HepG2 (cell line): ENCODE results near the gene IFT22. TPM values are rescaled to one million over a fixed set of nuclear protein-coding genes. Genes with fewer than 3 reads are reported as not detected.
A peak's percentile ranks its signal among the peaks of the same experiment; 100 is the strongest.

Source experiments
- ASH2L ChIP-seq: fragments of 300-600, 200-600 bp; sonication (generic); IDR thresholded peaks from 2 replicates; pipeline ENCODE4 v1.7.0; 2017; ENCODE audit warnings: low read depth, mild to moderate bottlenecking, moderate library complexity, mixed read lengths, low read length; ENCODE audit not compliant: insufficient read length
- BORCS8-MEF2B ChIP-seq: sonication (generic); formaldehyde crosslinking; IDR thresholded peaks from 2 replicates; pipeline ENCODE4 v1.8.0; 2022; ENCODE audit warnings: mild to moderate bottlenecking, missing genetic modification reagents
- CBX1 ChIP-seq: IDR thresholded peaks from one replicate; pipeline ENCODE4 v1.6.1; 2016; ENCODE audit warnings: antibody characterized with exemption, low read depth
- CBX5 ChIP-seq: sonication (generic); formaldehyde crosslinking; IDR thresholded peaks from 2 replicates; pipeline ENCODE4 v1.4.0; 2020; ENCODE audit warnings: missing genetic modification reagents, borderline replicate concordance
- CREBL2 ChIP-seq: sonication (generic); formaldehyde crosslinking; IDR thresholded peaks from 2 replicates; pipeline ENCODE4 v1.8.1; 2023; ENCODE audit warnings: missing genetic modification reagents, mild to moderate bottlenecking, borderline replicate concordance
- ETV6 ChIP-seq: sonication (generic); formaldehyde crosslinking; conservative IDR thresholded peaks from 2 replicates; pipeline ENCODE4 v1.4.0; 2020; ENCODE audit warnings: missing genetic modification reagents
- FOSL1 ChIP-seq: sonication (generic); formaldehyde crosslinking; IDR thresholded peaks from 2 replicates; pipeline ENCODE4 v1.9.0; 2021; ENCODE audit warnings: missing genetic modification reagents, borderline replicate concordance
- FOXK1 ChIP-seq: sonication (generic); formaldehyde crosslinking; IDR thresholded peaks from 2 replicates; pipeline ENCODE4 v1.4.0; 2020; ENCODE audit warnings: low read depth, missing genetic modification reagents, borderline replicate concordance
- HIVEP1 ChIP-seq: sonication (generic); formaldehyde crosslinking; IDR thresholded peaks from 2 replicates; pipeline ENCODE4 v1.4.0; 2020; ENCODE audit warnings: mild to moderate bottlenecking, missing genetic modification reagents
- HOXD1 ChIP-seq: sonication (generic); formaldehyde crosslinking; IDR thresholded peaks from 2 replicates; pipeline ENCODE4 v1.5.0; 2020; ENCODE audit warnings: missing genetic modification reagents
- KAT8 ChIP-seq: IDR thresholded peaks from 2 replicates; pipeline ENCODE4 v1.6.1; 2016; ENCODE audit warnings: missing genetic modification reagents, missing compliant biosample characterization
- KDM5B ChIP-seq: sonication (generic); formaldehyde crosslinking; IDR thresholded peaks from 2 replicates; pipeline ENCODE4 v1.4.0; 2020; ENCODE audit warnings: missing genetic modification reagents, mild to moderate bottlenecking, borderline replicate concordance
- KLF15 ChIP-seq: sonication (generic); formaldehyde crosslinking; IDR thresholded peaks from 2 replicates; pipeline ENCODE4 v1.8.1; 2023; ENCODE audit warnings: borderline replicate concordance, mild to moderate bottlenecking, inconsistent platforms, missing genetic modification reagents, mixed read lengths
- MAFK ChIP-seq, 2 experiments: IDR thresholded peaks in 1 of 2; conservative IDR thresholded peaks in 1 of 2; 2 replicates each; pipeline ENCODE4 v1.6.1; 2011; ENCODE audit warnings: improper control_type of control experiment in 2 of 2, low read length in 2 of 2
- MLLT10 ChIP-seq: sonication (generic); formaldehyde crosslinking; IDR thresholded peaks from 2 replicates; pipeline ENCODE4 v1.4.0; 2020; ENCODE audit warnings: missing genetic modification reagents
- SAFB2 ChIP-seq: sonication (generic); formaldehyde crosslinking; IDR thresholded peaks from 2 replicates; pipeline ENCODE4 v1.5.1; 2020; ENCODE audit warnings: missing genetic modification reagents, low read depth, mild to moderate bottlenecking, borderline replicate concordance
- TCF12 ChIP-seq, 2 experiments: fragments of 450-650 bp in 1 of 2; sonication (generic) in 1 of 2; formaldehyde crosslinking in 1 of 2; IDR thresholded peaks; 2 replicates each; pipeline versions ENCODE4 v1.6.1 to v1.8.0; 2017 to 2022; ENCODE audit warnings: antibody characterized with exemption in 1 of 2, mild to moderate bottlenecking in 1 of 2, missing genetic modification reagents in 1 of 2, moderate library complexity in 1 of 2
- THAP11 ChIP-seq: IDR thresholded peaks from 2 replicates; pipeline ENCODE4 v1.6.1; 2016; ENCODE audit warnings: missing biosample characterization, missing genetic modification reagents
- TRIM22 ChIP-seq: fragments of 450-650 bp; IDR thresholded peaks from 2 replicates; pipeline ENCODE4 v1.6.1; 2017
- ZFP62 ChIP-seq: sonication (generic); formaldehyde crosslinking; IDR thresholded peaks from 2 replicates; pipeline ENCODE4 v1.4.0; 2020; ENCODE audit warnings: missing genetic modification reagents
- ZNF101 ChIP-seq: sonication (generic); formaldehyde crosslinking; IDR thresholded peaks from 2 replicates; pipeline ENCODE4 v1.4.0; 2020; ENCODE audit warnings: mild to moderate bottlenecking, low read depth, missing genetic modification reagents, borderline replicate concordance
- ZNF720 ChIP-seq: sonication (generic); formaldehyde crosslinking; IDR thresholded peaks from 2 replicates; pipeline ENCODE4 v1.4.0; 2020; ENCODE audit warnings: missing genetic modification reagents
- polyA plus RNA-seq, 8 experiments: library from polyadenylated mRNA; depleted of rRNA in 3 of 8; stranded (reverse) in 7 of 8; unstranded in 1 of 8; fragments of >200 nt; fragmentation: Illumina TruSeq in 4 of 8; extraction: Trizol in 4 of 8; gene quantifications; 2 replicates each; pipeline versions ENCODE4 v1.2.1 to v1.2.3, GENCODE V29; 2011 to 2016; ENCODE audit warnings: low read depth in 4 of 8, missing spikeins in 1 of 8, mixed read lengths in 1 of 8; ENCODE audit not compliant: insufficient read depth in 1 of 8
- total RNA-seq, 5 experiments: library from RNA; depleted of rRNA; stranded (reverse); fragments of >200 nt; fragmentation: Illumina TruSeq; extraction: Trizol; gene quantifications; 2 replicates each; pipeline ENCODE4 v1.2.3, GENCODE V29; 2016; ENCODE audit warnings: low read depth in 1 of 5
- TF ChIP-seq, protein P1 (sequence below): sonication (generic); formaldehyde crosslinking; IDR thresholded peaks from 2 replicates; pipeline ENCODE4 v1.5.0; 2020; ENCODE audit warnings: mild to moderate bottlenecking, low read depth, missing genetic modification reagents, borderline replicate concordance
- TF ChIP-seq, protein P2 (sequence below), 2 experiments: IDR thresholded peaks; 2 replicates each; pipeline ENCODE4 v1.6.1; 2011 to 2012; ENCODE audit warnings: low read length in 2 of 2, borderline replicate concordance in 1 of 2, low read depth in 1 of 2, mild to moderate bottlenecking in 1 of 2, moderate library complexity in 1 of 2

Gene IFT22
- total and polyA plus RNA-seq, 2 of the 13 experiments (the other 11 are each of a cell fraction or from before 2014, with no cell fraction given) = 8.9 to 14.5 TPM

- TF ChIP-seq CREBL2 (CRISPR knock-in tag) (no peak), BORCS8-MEF2B (CRISPR knock-in tag) (no peak), HOXD1 (CRISPR knock-in tag) (no peak), KAT8 (peak; percentile 93), HIVEP1 (no peak), CBX1 (no peak), SAFB2 (CRISPR knock-in tag) (no peak), KDM5B (CRISPR knock-in tag) (peak; percentile 48; the same call in 1 of the 2 replicates), ZNF720 (CRISPR knock-in tag) (no peak), TRIM22 (no peak), FOSL1 (CRISPR knock-in tag) (no peak), ASH2L (peak; percentile 24), MLLT10 (no peak), THAP11 (CRISPR knock-in tag) (peak; percentile 77), ZNF101 (CRISPR knock-in tag) (no peak), FOXK1 (no peak), ETV6 (CRISPR knock-in tag) (no peak; the same call in 1 of the 2 replicates), ZFP62 (no peak), TCF12 (IDR thresholded peaks at IDR 0.05) (no peak), TCF12 (CRISPR knock-in tag; IDR thresholded peaks at IDR 0.05) (no peak; the same call in 1 of the 2 replicates), KLF15 (CRISPR knock-in tag) (no peak), MAFK (conservative IDR thresholded peaks at IDR 0.05 in 1 of 2, IDR thresholded peaks at IDR 0.05 in 1 of 2; ENCODE audit: low read length in 2 of 2) (no peak), CBX5 (CRISPR knock-in tag) (no peak; the same call in 1 of the 2 replicates)
- TF ChIP-seq, protein P1, sequence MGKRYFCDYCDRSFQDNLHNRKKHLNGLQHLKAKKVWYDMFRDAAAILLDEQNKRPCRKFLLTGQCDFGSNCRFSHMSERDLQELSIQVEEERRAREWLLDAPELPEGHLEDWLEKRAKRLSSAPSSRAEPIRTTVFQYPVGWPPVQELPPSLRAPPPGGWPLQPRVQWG (CRISPR knock-in tag) = no peak
- TF ChIP-seq, protein P2, sequence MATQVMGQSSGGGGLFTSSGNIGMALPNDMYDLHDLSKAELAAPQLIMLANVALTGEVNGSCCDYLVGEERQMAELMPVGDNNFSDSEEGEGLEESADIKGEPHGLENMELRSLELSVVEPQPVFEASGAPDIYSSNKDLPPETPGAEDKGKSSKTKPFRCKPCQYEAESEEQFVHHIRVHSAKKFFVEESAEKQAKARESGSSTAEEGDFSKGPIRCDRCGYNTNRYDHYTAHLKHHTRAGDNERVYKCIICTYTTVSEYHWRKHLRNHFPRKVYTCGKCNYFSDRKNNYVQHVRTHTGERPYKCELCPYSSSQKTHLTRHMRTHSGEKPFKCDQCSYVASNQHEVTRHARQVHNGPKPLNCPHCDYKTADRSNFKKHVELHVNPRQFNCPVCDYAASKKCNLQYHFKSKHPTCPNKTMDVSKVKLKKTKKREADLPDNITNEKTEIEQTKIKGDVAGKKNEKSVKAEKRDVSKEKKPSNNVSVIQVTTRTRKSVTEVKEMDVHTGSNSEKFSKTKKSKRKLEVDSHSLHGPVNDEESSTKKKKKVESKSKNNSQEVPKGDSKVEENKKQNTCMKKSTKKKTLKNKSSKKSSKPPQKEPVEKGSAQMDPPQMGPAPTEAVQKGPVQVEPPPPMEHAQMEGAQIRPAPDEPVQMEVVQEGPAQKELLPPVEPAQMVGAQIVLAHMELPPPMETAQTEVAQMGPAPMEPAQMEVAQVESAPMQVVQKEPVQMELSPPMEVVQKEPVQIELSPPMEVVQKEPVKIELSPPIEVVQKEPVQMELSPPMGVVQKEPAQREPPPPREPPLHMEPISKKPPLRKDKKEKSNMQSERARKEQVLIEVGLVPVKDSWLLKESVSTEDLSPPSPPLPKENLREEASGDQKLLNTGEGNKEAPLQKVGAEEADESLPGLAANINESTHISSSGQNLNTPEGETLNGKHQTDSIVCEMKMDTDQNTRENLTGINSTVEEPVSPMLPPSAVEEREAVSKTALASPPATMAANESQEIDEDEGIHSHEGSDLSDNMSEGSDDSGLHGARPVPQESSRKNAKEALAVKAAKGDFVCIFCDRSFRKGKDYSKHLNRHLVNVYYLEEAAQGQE (IDR thresholded peaks at IDR 0.05; ENCODE audit: borderline replicate concordance in 1 of 2, low read depth in 1 of 2, low read length in 2 of 2) = peak in 1 of 2 experiments; percentile 12; a peak in 1 of 4 replicates
Observed at GRCh38 chr7:101321491-101322401, at the start of gene IFT22 (continued).
